Endodermal cell (in vitro differentiated cells): ENCODE results near the gene AMPD3. TPM values are rescaled to one million over a fixed set of nuclear protein-coding genes. Genes with fewer than 3 reads are reported as not detected.

Experiments used
- DNase-seq: peaks from one replicate; pipeline ENCODE4 v3.0.0-alpha.2; 2017
- H3K27ac ChIP-seq: 2 replicates; pipeline ENCODE4 v1.5.1; 2013; ENCODE audit warnings: mild to moderate bottlenecking, low read depth, low read length, moderate library complexity
- H3K27me3 ChIP-seq: 2 replicates; pipeline ENCODE4 v1.6.1; 2013; ENCODE audit warnings: mild to moderate bottlenecking, low read length, moderate library complexity; ENCODE audit not compliant: insufficient read depth, control insufficient read depth, poor library complexity, severe bottlenecking
- H3K36me3 ChIP-seq: 2 replicates; pipeline ENCODE4 v1.7.0; 2013; ENCODE audit warnings: mild to moderate bottlenecking, low read length, moderate library complexity; ENCODE audit not compliant: control insufficient read depth, insufficient read depth
- H3K4me1 ChIP-seq: one replicate; pipeline ENCODE4 v1.7.0; 2013; ENCODE audit warnings: low read length; ENCODE audit not compliant: control insufficient read depth, insufficient read depth
- H3K4me3 ChIP-seq: 2 replicates; pipeline ENCODE4 v1.5.1; 2013; ENCODE audit warnings: mild to moderate bottlenecking, low read length, moderate library complexity
- H3K9ac ChIP-seq: 2 replicates; pipeline ENCODE4 v1.6.1; 2013; ENCODE audit warnings: mild to moderate bottlenecking, low read length, moderate library complexity; ENCODE audit not compliant: poor library complexity, severe bottlenecking; ENCODE audit errors: extremely low read depth
- H3K9me3 ChIP-seq: 2 replicates; pipeline ENCODE4 v1.6.1; 2013; ENCODE audit warnings: mild to moderate bottlenecking, low read length, moderate library complexity; ENCODE audit not compliant: control insufficient read depth
- H3K27ac Mint-ChIP-seq: 2 replicates; pipeline ENCODE4 v1.8.0; 2020; ENCODE audit warnings: mixed read lengths
- H3K27me3 Mint-ChIP-seq: 2 replicates; pipeline ENCODE4 v1.8.0; 2021; ENCODE audit warnings: mild to moderate bottlenecking, mixed read lengths; ENCODE audit not compliant: insufficient read depth
- H3K36me3 Mint-ChIP-seq: 2 replicates; pipeline ENCODE4 v1.8.0; 2020; ENCODE audit warnings: low read depth, mixed read lengths
- H3K4me1 Mint-ChIP-seq: 2 replicates; pipeline ENCODE4 v1.8.0; 2020; ENCODE audit warnings: mixed read lengths
- H3K4me3 Mint-ChIP-seq: 2 replicates; pipeline ENCODE4 v1.8.0; 2020; ENCODE audit warnings: mild to moderate bottlenecking, moderate library complexity, mixed read lengths
- H3K9me3 Mint-ChIP-seq: 2 replicates; pipeline ENCODE4 v1.8.0; 2020; ENCODE audit warnings: mild to moderate bottlenecking, mixed read lengths
- CTCF ChIP-seq: fragments of 200-600 bp; sonication (generic); conservative IDR thresholded peaks from 2 replicates; pipeline ENCODE4 v1.5.0; 2021; ENCODE audit warnings: antibody characterized with exemption, mild to moderate bottlenecking
- WGBS, 2 experiments: methylation state at CpG; one replicate each; pipeline versions ENCODE4 v1.1.5 to v1.1.7; 2013; ENCODE audit warnings: missing lambda C conversion rate in 2 of 2, mixed read lengths in 1 of 2; ENCODE audit not compliant: insufficient coverage in 1 of 2, insufficient read length in 1 of 2; 5-methylcytosine and 5-hydroxymethylcytosine counted together
- total RNA-seq, 2 donors: library from RNA; stranded (reverse); fragmentation: NEBNext Ultra II Directional in 1 of 2; extraction: Animal tissue kit (Norgen Biotek cat#: 25700) in 1 of 2; gene quantifications; 2 replicates in 1 of 2; 3 replicates in 1 of 2; pipeline ENCODE4 v1.2.1, GENCODE V29; 2021

The AMPD3 gene
- total RNA-seq, 2 donors from 2014 or later, result 7.1 to 7.9 TPM

GRCh38 chr11:10418259-10418949 lies 36.7 kb upstream of the AMPD3 start:
- TF ChIP-seq CTCF, result no peak
- Mint-ChIP-seq H3K36me3 (no peaks in the 10 kb centered on the region), H3K27ac (no peak overlapping the region), H3K4me1 (no peaks in the 10 kb centered on the region), H3K27me3 (peaks cover 11% of the 10 kb centered on the region), H3K9me3 (peaks cover 6% of the 10 kb centered on the region), H3K4me3 (no peak overlapping the region)
- H3K4me3 ChIP-seq, result no peak overlapping the region
- no peak for DNase-seq
- no peak overlapping the region for H3K9ac ChIP-seq
- H3K9me3 ChIP-seq, result no peaks in the 10 kb centered on the region
- H3K36me3 ChIP-seq, result no peaks in the 10 kb centered on the region
- no peak overlapping the region for H3K27ac ChIP-seq
- no peaks in the 10 kb centered on the region for H3K27me3 ChIP-seq
- H3K4me1 ChIP-seq, result no peaks in the 10 kb centered on the region
- 91 to 95% methylated on average over 5 to 6 of the region's 6 CpGs for WGBS, 2 experiments

- Histone ChIP-seq H3K9me3 (no peaks in the 10 kb centered on the region), H3K27me3 (no peaks in the 10 kb centered on the region), H3K4me1 (no peaks in the 10 kb centered on the region), H3K27ac (no peak overlapping the region), H3K36me3 (no peaks in the 10 kb centered on the region), H3K4me3 (no peak overlapping the region), H3K9ac (no peak overlapping the region)
- Mint-ChIP-seq H3K36me3 (no peaks in the 10 kb centered on the region), H3K9me3 (peaks cover 6% of the 10 kb centered on the region), H3K4me1 (no peaks in the 10 kb centered on the region), H3K27ac (no peak overlapping the region), H3K4me3 (no peak overlapping the region), H3K27me3 (peaks cover 11% of the 10 kb centered on the region)
- no peak for DNase-seq
- WGBS, 2 experiments, result 100% methylated on average over 2 of the region's 3 CpGs; no CpG with 5 or more reads in 1 of the 2 experiments
- TF ChIP-seq CTCF, result no peak
These were observed 36.1 kb upstream of the AMPD3 start for GRCh38 chr11:10418950-10419310.

DNA sequence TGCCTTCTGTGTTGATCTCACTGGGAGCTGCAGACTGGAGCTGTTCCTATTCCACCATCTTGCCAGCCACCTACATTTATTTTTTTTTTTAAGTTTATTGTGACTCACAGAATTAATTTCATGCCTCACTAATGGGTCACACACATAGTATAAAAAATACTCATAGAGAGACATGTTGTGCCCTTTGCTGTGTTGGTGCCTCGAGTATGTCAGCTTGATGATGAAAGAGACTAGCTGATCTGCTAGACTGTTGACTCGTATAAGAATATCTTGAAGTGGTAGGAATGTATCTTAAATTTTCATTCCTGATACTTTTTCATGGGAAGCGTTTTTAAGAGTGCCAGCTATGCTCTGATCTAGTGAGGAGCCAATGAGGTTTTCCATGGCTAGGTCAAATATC lies 28.6 kb upstream of the AMPD3 start:
- H3K27me3 Mint-ChIP-seq, result peaks cover 13% of the 10 kb centered on the region
- H3K4me3 Mint-ChIP-seq, result no peak overlapping the region
- H3K4me1 Mint-ChIP-seq, result peaks cover 5% of the 10 kb centered on the region
- WGBS, 2 experiments, result 81 to 94% methylated on average over 3 of the region's 3 CpGs
- no peak for TF ChIP-seq CTCF
- Histone ChIP-seq H3K27me3 (no peaks in the 10 kb centered on the region), H3K4me3 (no peak overlapping the region), H3K36me3 (no peaks in the 10 kb centered on the region), H3K9me3 (peaks cover 9% of the 10 kb centered on the region), H3K9ac (no peak overlapping the region), H3K27ac (no peak overlapping the region), H3K4me1 (no peaks in the 10 kb centered on the region)
- H3K36me3 Mint-ChIP-seq, result no peaks in the 10 kb centered on the region
- H3K9me3 Mint-ChIP-seq, result peaks cover 17% of the 10 kb centered on the region
- DNase-seq, result no peak
- no peak overlapping the region for H3K27ac Mint-ChIP-seq
